HCT116 (cell line): ENCODE results near the gene PARVA. TPM values are rescaled to one million over a fixed set of nuclear protein-coding genes. Genes with fewer than 3 reads are reported as not detected.

Experiments
- ATAC-seq: fragments of 200-7000 bp; cut with Tn5 transposase; 2 replicates; pipeline ENCODE4 v1.9.1; 2020; ENCODE audit warnings: mild to moderate bottlenecking, moderate library complexity
- BruUV-seq: library from RNA; stranded (reverse); fragments of 400-500 nt; replicated peaks from 2 replicates; lab custom pipeline; 2021; lab: Mats Ljungman, UMichigan
- CTCF ChIA-PET: fragments of 300-600 bp; sonication (Branson Sonifier 250); formaldehyde crosslinking; loops from one replicate; lab custom pipeline; 2021; ENCODE audit warnings: antibody characterized with exemption; lab: Charles Lee
- POLR2A ChIA-PET: fragments of 300-600, 350-600 bp; sonication (Branson Sonifier 250); formaldehyde crosslinking; loops from one replicate; lab custom pipeline; 2021; ENCODE audit warnings: antibody characterized with exemption; lab: Charles Lee
- RAD21 ChIA-PET, 2 experiments: fragments of 300-600 bp; sonication (Branson Sonifier 250); formaldehyde crosslinking; loops; one replicate each; lab custom pipeline; 2023; ENCODE audit warnings: low total read pairs in 2 of 2; ENCODE audit not compliant: uncharacterized antibody in 2 of 2, unreplicated experiment in 2 of 2, low non-redundant PET in 1 of 2; lab: Charles Lee
- DNase-seq: peaks from one replicate; pipeline ENCODE4 v3.0.0-alpha.2; 2010; ENCODE audit warnings: low read depth, low spot score
- H2AFZ ChIP-seq: fragments of 200-600 bp; shearing (Covaris generic), sonication (generic); 2 replicates; pipeline ENCODE4 v1.6.1; 2017; ENCODE audit warnings: low read depth, mixed run types, mixed read lengths, antibody characterized with exemption, low read length; ENCODE audit not compliant: poor library complexity, severe bottlenecking
- H3K27ac ChIP-seq: 2 replicates; pipeline ENCODE4 v1.5.1; 2012; ENCODE audit warnings: low read depth, low read length
- H3K27me3 ChIP-seq: fragments of 200-600 bp; sonication (generic); 2 replicates; pipeline ENCODE4 v1.6.1; 2016; ENCODE audit warnings: mixed run types, low read length, mixed read lengths; ENCODE audit not compliant: insufficient read depth
- H3K36me3 ChIP-seq, 2 experiments: fragments of 200-500 bp in 1 of 2; fragments of 200-600 bp in 1 of 2; sonication (Bioruptor generic) in 1 of 2; sonication (generic) in 1 of 2; 2 replicates each; pipeline versions ENCODE4 v1.5.1 to v1.6.1; 2014 to 2016; ENCODE audit warnings: low read length in 2 of 2, inconsistent platforms in 1 of 2, mixed read lengths in 1 of 2, mixed run types in 1 of 2; ENCODE audit not compliant: insufficient read depth in 2 of 2, control insufficient read depth in 1 of 2
- H3K4me1 ChIP-seq, 2 experiments: fragments of 200-600 bp in 1 of 2; sonication (generic) in 1 of 2; 2 replicates each; pipeline versions ENCODE4 v1.5.1 to v1.6.1; 2012 to 2017; ENCODE audit warnings: low read length in 2 of 2, inconsistent platforms in 1 of 2, mild to moderate bottlenecking in 1 of 2, mixed read lengths in 1 of 2, mixed run types in 1 of 2, moderate library complexity in 1 of 2; ENCODE audit not compliant: insufficient read depth in 2 of 2, control insufficient read depth in 1 of 2
- H3K4me2 ChIP-seq: fragments of 200-600 bp; sonication (generic); 2 replicates; pipeline ENCODE4 v1.6.1; 2017; ENCODE audit warnings: mixed run types, low read length, mixed read lengths
- H3K4me3 ChIP-seq, 2 experiments: fragments of 200-600 bp in 1 of 2; sonication (generic) in 1 of 2; replicated peaks in 1 of 2; 2 replicates each; pipeline ENCODE4 v1.5.1; 2011 to 2016; ENCODE audit warnings: low read length in 2 of 2, control low read depth in 1 of 2, low read depth in 1 of 2, mild to moderate bottlenecking in 1 of 2, mixed read lengths in 1 of 2, mixed run types in 1 of 2
- H3K79me2 ChIP-seq: fragments of 200-600 bp; sonication (generic); 2 replicates; pipeline ENCODE4 v1.6.1; 2017; ENCODE audit warnings: mild to moderate bottlenecking, mixed run types, low read length, moderate library complexity, mixed read lengths; ENCODE audit not compliant: insufficient read depth
- H3K9ac ChIP-seq: fragments of 200-600 bp; sonication (generic); 2 replicates; pipeline ENCODE4 v1.6.1; 2016; ENCODE audit warnings: low read length, mixed read lengths
- H3K9me2 ChIP-seq: fragments of 200-600 bp; sonication (generic), shearing (Covaris generic); 2 replicates; pipeline ENCODE4 v1.6.1; 2017; ENCODE audit warnings: mixed run types, mild to moderate bottlenecking, moderate library complexity; ENCODE audit not compliant: insufficient read depth
- H3K9me3 ChIP-seq, 2 experiments: fragments of 200-500 bp in 1 of 2; fragments of 200-600 bp in 1 of 2; sonication (Bioruptor generic) in 1 of 2; sonication (generic) in 1 of 2; 2 replicates each; pipeline ENCODE4 v1.6.1; 2014 to 2017; ENCODE audit warnings: low read length in 2 of 2, mixed read lengths in 2 of 2, inconsistent platforms in 1 of 2, low read depth in 1 of 2, mild to moderate bottlenecking in 1 of 2, mixed run types in 1 of 2, moderate library complexity in 1 of 2; ENCODE audit not compliant: control insufficient read depth in 1 of 2, insufficient read depth in 1 of 2
- H4K20me1 ChIP-seq: fragments of 200-600 bp; sonication (generic), shearing (Covaris generic); 2 replicates; pipeline ENCODE4 v1.6.1; 2017; ENCODE audit warnings: mixed run types, mild to moderate bottlenecking, moderate library complexity; ENCODE audit not compliant: insufficient read depth
- CBX3 ChIP-seq: IDR thresholded peaks from 2 replicates; pipeline ENCODE4 v1.6.1; 2012; ENCODE audit warnings: low read depth
- CEBPB ChIP-seq: IDR thresholded peaks from 2 replicates; pipeline ENCODE4 v1.6.1; 2012; ENCODE audit warnings: low read depth
- EGR1 ChIP-seq: IDR thresholded peaks from 2 replicates; pipeline ENCODE4 v1.6.1; 2012; ENCODE audit warnings: low read depth
- EZH2 ChIP-seq: fragments of 200-600 bp; sonication (generic); IDR thresholded peaks from 2 replicates; pipeline ENCODE4 v1.6.1; 2017; ENCODE audit warnings: antibody characterized with exemption, mixed run types
- EZH2phosphoT487 ChIP-seq: fragments of 200-600 bp; IDR thresholded peaks from 2 replicates; pipeline ENCODE4 v1.6.1; 2018; ENCODE audit warnings: antibody characterized with exemption, borderline replicate concordance
- FOSL1 ChIP-seq: IDR thresholded peaks from 2 replicates; pipeline ENCODE4 v1.6.1; 2012; ENCODE audit warnings: low read depth
- JUND ChIP-seq: IDR thresholded peaks from 2 replicates; pipeline ENCODE4 v1.6.1; 2012
- POLR2A ChIP-seq: IDR thresholded peaks from 2 replicates; pipeline ENCODE4 v1.7.0; 2011; ENCODE audit warnings: borderline replicate concordance; ENCODE audit not compliant: insufficient read depth, insufficient read length; ENCODE audit errors: extremely low read depth
- RAD21 ChIP-seq: IDR thresholded peaks from 2 replicates; pipeline ENCODE4 v1.6.1; 2012; ENCODE audit warnings: low read depth, mild to moderate bottlenecking
- SIN3A ChIP-seq: IDR thresholded peaks from 2 replicates; pipeline ENCODE4 v1.6.1; 2012; ENCODE audit warnings: low read depth
- SP1 ChIP-seq: IDR thresholded peaks from 2 replicates; pipeline ENCODE4 v1.6.1; 2012; ENCODE audit warnings: low read depth
- SRF ChIP-seq: IDR thresholded peaks from 2 replicates; pipeline ENCODE4 v1.6.1; 2012; ENCODE audit warnings: low read depth
- TCF7L2 ChIP-seq: IDR thresholded peaks from 2 replicates; pipeline ENCODE4 v1.7.0; 2011; ENCODE audit warnings: borderline replicate concordance, inconsistent platforms; ENCODE audit not compliant: insufficient read depth, insufficient read length; ENCODE audit errors: extremely low read depth
- YY1 ChIP-seq: IDR thresholded peaks from 2 replicates; pipeline ENCODE4 v1.6.1; 2011; ENCODE audit warnings: low read length, low read depth, moderate library complexity, mild to moderate bottlenecking; ENCODE audit not compliant: insufficient replicate concordance; ENCODE audit errors: extremely low read depth
- ZNF274 ChIP-seq: fragments of 200-500 bp; sonication (Bioruptor generic); IDR thresholded peaks from 2 replicates; pipeline ENCODE4 v1.6.1; 2014; ENCODE audit warnings: mild to moderate bottlenecking, low read depth, low read length, inconsistent platforms
- intact Hi-C: fragments of 100-400 bp; cut with micrococcal nuclease; formaldehyde crosslinking; loops from 2 replicates; pipeline ENCODE4 v1.10.0; 2022
- total RNA-seq: library from RNA; stranded (reverse); gene quantifications from one replicate; pipeline ENCODE4 v1.2.1, GENCODE V29; 2021; ENCODE audit not compliant: unreplicated experiment
- TF ChIP-seq, protein P1 (sequence below): IDR thresholded peaks from 2 replicates; pipeline ENCODE4 v1.6.1; 2012
- TF ChIP-seq, protein P2 (sequence below), 3 experiments: fragments of 200-600 bp in 1 of 3; sonication (generic) in 1 of 3; IDR thresholded peaks in 2 of 3; conservative IDR thresholded peaks in 1 of 3; 2 replicates each; pipeline ENCODE4 v1.5.1; 2012 to 2017; ENCODE audit warnings: low read depth in 2 of 3, low read length in 2 of 3, antibody characterized with exemption in 1 of 3, borderline replicate concordance in 1 of 3, control low read depth in 1 of 3, mild to moderate bottlenecking in 1 of 3, mixed read lengths in 1 of 3, mixed run types in 1 of 3, moderate library complexity in 1 of 3; ENCODE audit not compliant: insufficient read depth in 1 of 3
- TF ChIP-seq, protein P3 (sequence below): IDR thresholded peaks from 2 replicates; pipeline ENCODE4 v1.6.1; 2011; ENCODE audit warnings: mild to moderate bottlenecking, low read length, moderate library complexity; ENCODE audit not compliant: insufficient replicate concordance; ENCODE audit errors: extremely low read depth

Gene PARVA
- total RNA-seq, 1 experiment from 2014 or later, result 18.4 TPM

DNA sequence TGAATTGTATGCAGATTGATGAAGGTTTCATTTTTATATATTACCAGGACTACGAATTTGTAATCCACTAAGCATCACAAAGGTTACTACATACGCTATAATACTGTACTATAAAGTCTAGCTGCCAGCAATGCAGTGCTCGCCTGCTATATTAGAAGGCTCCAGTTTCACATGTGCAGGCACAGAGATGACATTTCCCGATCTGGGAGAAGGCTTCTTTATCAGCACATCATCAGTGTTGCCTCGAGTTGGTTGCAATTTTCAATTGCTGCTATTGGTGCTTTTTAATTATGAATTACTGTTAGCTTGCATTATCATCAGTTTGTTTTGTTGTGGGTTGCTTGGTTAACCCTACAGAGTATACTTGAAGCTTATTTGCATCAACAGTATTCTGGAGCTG is 153.6 kb downstream of the PARVA start:
- no peaks in the 10 kb centered on the region for H3K27me3 ChIP-seq
- intact Hi-C loops, result no loop called here
- H4K20me1 ChIP-seq, result no peaks in the 10 kb centered on the region
- no peaks in the 10 kb centered on the region for H3K36me3 ChIP-seq
- H3K9me2 ChIP-seq, result no peaks in the 10 kb centered on the region
- CTCF ChIA-PET, result no interaction called here
- POLR2A ChIA-PET, result no interaction called here
- RAD21 ChIA-PET, result no interaction called here
- H3K27ac ChIP-seq, result no peak overlapping the region
- no peak for TF ChIP-seq ZNF274
- TF ChIP-seq EZH2, result no peak
- no peak for TF ChIP-seq SP1
- TF ChIP-seq CBX3, result no peak
- TF ChIP-seq EGR1, result no peak
- TF ChIP-seq FOSL1, result no peak
- TF ChIP-seq EZH2phosphoT487, result no peak
- no peak for TF ChIP-seq SRF
- no peak for TF ChIP-seq POLR2A
- H3K9me3 ChIP-seq, result no peaks in the 10 kb centered on the region
- no peak for DNase-seq
- no peak overlapping the region for H2AFZ ChIP-seq
- no peak overlapping the region for H3K4me2 ChIP-seq
- H3K79me2 ChIP-seq, result no peaks in the 10 kb centered on the region
- BruUV-seq, result no TSS peak
- no peak for ATAC-seq
- H3K9ac ChIP-seq, result no peak overlapping the region
- no peak overlapping the region for H3K4me3 ChIP-seq
- 0 out of 4 replicates have a peak, but pooled peaks cover 0 to 4% of the 10 kb centered on the region in 2 experiments for H3K4me1 ChIP-seq

DNA sequence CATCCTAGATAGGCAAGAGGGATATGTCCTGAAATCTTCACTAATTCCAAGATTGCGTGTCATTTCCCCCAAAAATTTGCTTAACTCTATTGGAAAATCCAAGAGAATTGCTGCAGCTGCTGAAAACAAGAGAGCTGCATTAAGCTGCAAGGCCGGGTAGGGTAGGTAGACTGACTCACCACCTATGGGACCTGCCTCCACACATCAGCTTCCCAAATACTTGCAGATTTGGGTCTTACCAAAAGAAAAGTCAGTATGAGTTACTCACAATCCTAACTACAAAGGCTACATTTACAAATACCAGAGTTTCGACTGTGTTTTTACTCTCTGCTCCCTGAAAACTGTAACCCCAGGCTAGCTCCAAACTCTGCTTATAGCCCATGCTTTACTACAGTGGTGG is 154.3 kb downstream of the PARVA start:
- H3K27ac ChIP-seq, result no peak overlapping the region
- POLR2A ChIA-PET, result no interaction called here
- no peak overlapping the region for H3K9ac ChIP-seq
- no peak overlapping the region for H2AFZ ChIP-seq
- H3K9me3 ChIP-seq, result no peaks in the 10 kb centered on the region
- no peak for DNase-seq
- H3K9me2 ChIP-seq, result no peaks in the 10 kb centered on the region
- H4K20me1 ChIP-seq, result no peaks in the 10 kb centered on the region
- no TSS peak for BruUV-seq
- intact Hi-C loops, result no loop called here
- H3K27me3 ChIP-seq, result no peaks in the 10 kb centered on the region
- no peak for ATAC-seq
- RAD21 ChIA-PET, result no interaction called here
- H3K4me3 ChIP-seq, result no peak overlapping the region
- H3K4me2 ChIP-seq, result no peak overlapping the region
- no peak for TF ChIP-seq EZH2
- TF ChIP-seq SIN3A, result no peak
- no peak for TF ChIP-seq POLR2A
- TF ChIP-seq EGR1, result no peak
- no peak for TF ChIP-seq FOSL1
- TF ChIP-seq, protein P1, sequence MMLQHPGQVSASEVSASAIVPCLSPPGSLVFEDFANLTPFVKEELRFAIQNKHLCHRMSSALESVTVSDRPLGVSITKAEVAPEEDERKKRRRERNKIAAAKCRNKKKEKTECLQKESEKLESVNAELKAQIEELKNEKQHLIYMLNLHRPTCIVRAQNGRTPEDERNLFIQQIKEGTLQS, result no peak
- TF ChIP-seq ZNF274, result no peak
- TF ChIP-seq, protein P2, sequence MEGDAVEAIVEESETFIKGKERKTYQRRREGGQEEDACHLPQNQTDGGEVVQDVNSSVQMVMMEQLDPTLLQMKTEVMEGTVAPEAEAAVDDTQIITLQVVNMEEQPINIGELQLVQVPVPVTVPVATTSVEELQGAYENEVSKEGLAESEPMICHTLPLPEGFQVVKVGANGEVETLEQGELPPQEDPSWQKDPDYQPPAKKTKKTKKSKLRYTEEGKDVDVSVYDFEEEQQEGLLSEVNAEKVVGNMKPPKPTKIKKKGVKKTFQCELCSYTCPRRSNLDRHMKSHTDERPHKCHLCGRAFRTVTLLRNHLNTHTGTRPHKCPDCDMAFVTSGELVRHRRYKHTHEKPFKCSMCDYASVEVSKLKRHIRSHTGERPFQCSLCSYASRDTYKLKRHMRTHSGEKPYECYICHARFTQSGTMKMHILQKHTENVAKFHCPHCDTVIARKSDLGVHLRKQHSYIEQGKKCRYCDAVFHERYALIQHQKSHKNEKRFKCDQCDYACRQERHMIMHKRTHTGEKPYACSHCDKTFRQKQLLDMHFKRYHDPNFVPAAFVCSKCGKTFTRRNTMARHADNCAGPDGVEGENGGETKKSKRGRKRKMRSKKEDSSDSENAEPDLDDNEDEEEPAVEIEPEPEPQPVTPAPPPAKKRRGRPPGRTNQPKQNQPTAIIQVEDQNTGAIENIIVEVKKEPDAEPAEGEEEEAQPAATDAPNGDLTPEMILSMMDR (IDR thresholded peaks at IDR 0.05 in 2 of 3, conservative IDR thresholded peaks at IDR 0.05 in 1 of 3; ENCODE audit: borderline replicate concordance in 1 of 3, insufficient read depth in 1 of 3, low read depth in 2 of 3, low read length in 2 of 3), result no peak
- TF ChIP-seq CEBPB, result no peak
- no peak for TF ChIP-seq JUND
- TF ChIP-seq, protein P3, sequence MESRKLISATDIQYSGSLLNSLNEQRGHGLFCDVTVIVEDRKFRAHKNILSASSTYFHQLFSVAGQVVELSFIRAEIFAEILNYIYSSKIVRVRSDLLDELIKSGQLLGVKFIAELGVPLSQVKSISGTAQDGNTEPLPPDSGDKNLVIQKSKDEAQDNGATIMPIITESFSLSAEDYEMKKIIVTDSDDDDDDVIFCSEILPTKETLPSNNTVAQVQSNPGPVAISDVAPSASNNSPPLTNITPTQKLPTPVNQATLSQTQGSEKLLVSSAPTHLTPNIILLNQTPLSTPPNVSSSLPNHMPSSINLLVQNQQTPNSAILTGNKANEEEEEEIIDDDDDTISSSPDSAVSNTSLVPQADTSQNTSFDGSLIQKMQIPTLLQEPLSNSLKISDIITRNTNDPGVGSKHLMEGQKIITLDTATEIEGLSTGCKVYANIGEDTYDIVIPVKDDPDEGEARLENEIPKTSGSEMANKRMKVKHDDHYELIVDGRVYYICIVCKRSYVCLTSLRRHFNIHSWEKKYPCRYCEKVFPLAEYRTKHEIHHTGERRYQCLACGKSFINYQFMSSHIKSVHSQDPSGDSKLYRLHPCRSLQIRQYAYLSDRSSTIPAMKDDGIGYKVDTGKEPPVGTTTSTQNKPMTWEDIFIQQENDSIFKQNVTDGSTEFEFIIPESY, result no peak
- TF ChIP-seq RAD21, result no peak
- TF ChIP-seq YY1, result no peak
- no peak for TF ChIP-seq TCF7L2
- TF ChIP-seq, all 23 proteins: peak for 0
- CTCF ChIA-PET, result no interaction called here
- H3K36me3 ChIP-seq, result no peaks in the 10 kb centered on the region
- H3K79me2 ChIP-seq, result no peaks in the 10 kb centered on the region
- H3K4me1 ChIP-seq, result 0 out of 4 replicates have a peak, but pooled peaks cover 0 to 3% of the 10 kb centered on the region in 2 experiments
